Activated naive CD8-positive, alpha-beta T cell treated with anti-CD3 and anti-CD28 coated beads, Interleukin-2, amount 10 ng/mL, durations not matched to agents 7 days and 5 days (primary cell): ENCODE results near the gene PAH. TPM values are rescaled to one million over a fixed set of nuclear protein-coding genes. Genes with fewer than 3 reads are reported as not detected.
A peak's percentile ranks its signal among the peaks of the same experiment; 100 is the strongest.
"Not testable (repeated sequence)": the region's sequence is repeated elsewhere in the genome, so short reads cannot be mapped to it uniquely, and the experiment has no call there.

Experiments
- ATAC-seq: fragments of 150-1000 bp; cut with Tn5 transposase; one replicate; pipeline ENCODE4 v1.10.0; 2021; ENCODE audit warnings: low read depth, moderate library complexity
- POLR2A ChIA-PET: fragments of 350-600 bp; sonication (Branson Sonifier 250); formaldehyde crosslinking; loops from one replicate; lab custom pipeline; 2021; ENCODE audit warnings: antibody characterized with exemption; lab: Charles Lee
- DNase-seq: peaks from one replicate; pipeline ENCODE4 v3.0.0; 2021
- H3K27ac Mint-ChIP-seq: one replicate; pipeline ENCODE4 v1.8.0; 2022; ENCODE audit warnings: mild to moderate bottlenecking, mixed read lengths
- H3K27me3 Mint-ChIP-seq: one replicate; pipeline ENCODE4 v1.8.0; 2022; ENCODE audit warnings: mild to moderate bottlenecking, moderate library complexity, mixed read lengths
- H3K36me3 Mint-ChIP-seq: one replicate; pipeline ENCODE4 v1.8.0; 2021; ENCODE audit warnings: mild to moderate bottlenecking, mixed read lengths
- H3K4me1 Mint-ChIP-seq: one replicate; pipeline ENCODE4 v1.8.0; 2021; ENCODE audit warnings: mixed read lengths
- H3K4me3 Mint-ChIP-seq: one replicate; pipeline ENCODE4 v1.8.0; 2022; ENCODE audit warnings: mild to moderate bottlenecking, moderate library complexity, mixed read lengths
- H3K9me3 Mint-ChIP-seq: one replicate; pipeline ENCODE4 v1.8.0; 2021; ENCODE audit warnings: mixed read lengths
- total RNA-seq, 2 experiments: library from RNA; stranded (reverse); gene quantifications; one replicate each; pipeline ENCODE4 v1.2.3, GENCODE V29; 2021

PAH gene
- total RNA-seq, 2 experiments from 2014 or later: not detected

GRCh38 chr12:102871014-102871413, 46.0 kb downstream of the PAH start:
- ATAC-seq (no peak), DNase-seq (no peak)
- no peak overlapping the region for H3K27ac Mint-ChIP-seq
- no peaks in the 10 kb centered on the region for H3K9me3 Mint-ChIP-seq
- POLR2A ChIA-PET: no interaction called here
- H3K27me3 Mint-ChIP-seq: peaks cover 2% of the 10 kb centered on the region
- no peak overlapping the region for H3K4me3 Mint-ChIP-seq
- H3K4me1 Mint-ChIP-seq: no peaks in the 10 kb centered on the region
- no peaks in the 10 kb centered on the region for H3K36me3 Mint-ChIP-seq

GRCh38 chr12:102869571-102869970, 47.5 kb downstream of the PAH start:
- no peaks in the 10 kb centered on the region for H3K9me3 Mint-ChIP-seq
- no peak overlapping the region for H3K4me3 Mint-ChIP-seq
- H3K36me3 Mint-ChIP-seq: no peaks in the 10 kb centered on the region

GRCh38 chr12:102865821-102866615, 51.0 kb downstream of the PAH start:
- no peak overlapping the region for H3K4me3 Mint-ChIP-seq
- H3K9me3 Mint-ChIP-seq: no peaks in the 10 kb centered on the region
- H3K27me3 Mint-ChIP-seq: peaks cover 2% of the 10 kb centered on the region
- H3K36me3 Mint-ChIP-seq: no peaks in the 10 kb centered on the region
- H3K4me1 Mint-ChIP-seq: no peaks in the 10 kb centered on the region
- no peak for DNase-seq
- no peak for ATAC-seq
- H3K27ac Mint-ChIP-seq: no peak overlapping the region
- POLR2A ChIA-PET: no interaction called here

More at GRCh38 chr12:102869571-102869970, 47.5 kb downstream of the PAH start:
- POLR2A ChIA-PET: no interaction called here
- DNase-seq (no peak), ATAC-seq (no peak)
- Mint-ChIP-seq H3K27ac (no peak overlapping the region), H3K4me1 (no peaks in the 10 kb centered on the region), H3K27me3 (peaks cover 1% of the 10 kb centered on the region)

- no peaks in the 10 kb centered on the region for H3K36me3 Mint-ChIP-seq
- no peak for DNase-seq
- POLR2A ChIA-PET: no interaction called here
- H3K4me1 Mint-ChIP-seq: no peaks in the 10 kb centered on the region
- ATAC-seq: no peak
- no peak overlapping the region for H3K27ac Mint-ChIP-seq
- peaks cover 2% of the 10 kb centered on the region for H3K9me3 Mint-ChIP-seq
- H3K4me3 Mint-ChIP-seq: no peak overlapping the region
- peaks cover 4% of the 10 kb centered on the region for H3K27me3 Mint-ChIP-seq
Observed at GRCh38 chr12:102862486-102862885, 54.6 kb downstream of the PAH start.

GRCh38 chr12:102851246-102851645, 65.8 kb downstream of the PAH start:
- no peak overlapping the region for H3K27ac Mint-ChIP-seq
- H3K27me3 Mint-ChIP-seq: peaks cover 3% of the 10 kb centered on the region
- DNase-seq: no peak
- H3K4me3 Mint-ChIP-seq: no peak overlapping the region
- no peaks in the 10 kb centered on the region for H3K4me1 Mint-ChIP-seq
- no peaks in the 10 kb centered on the region for H3K9me3 Mint-ChIP-seq
- H3K36me3 Mint-ChIP-seq: no peaks in the 10 kb centered on the region
- ATAC-seq: no peak
- POLR2A ChIA-PET: no interaction called here

GRCh38 chr12:102849722-102850447, 67.2 kb downstream of the PAH start:
- H3K4me3 Mint-ChIP-seq: no peak overlapping the region
- DNase-seq (no peak), ATAC-seq (no peak)
- POLR2A ChIA-PET: no interaction called here
- H3K4me1 Mint-ChIP-seq: no peaks in the 10 kb centered on the region
- no peaks in the 10 kb centered on the region for H3K9me3 Mint-ChIP-seq
- no peaks in the 10 kb centered on the region for H3K36me3 Mint-ChIP-seq
- peaks cover 3% of the 10 kb centered on the region for H3K27me3 Mint-ChIP-seq
- H3K27ac Mint-ChIP-seq: no peak overlapping the region

- Mint-ChIP-seq H3K27ac (no peak overlapping the region), H3K4me1 (no peaks in the 10 kb centered on the region), H3K9me3 (no peaks in the 10 kb centered on the region), H3K27me3 (peaks cover 3% of the 10 kb centered on the region), H3K4me3 (no peak overlapping the region), H3K36me3 (no peaks in the 10 kb centered on the region)
- POLR2A ChIA-PET: no interaction called here
- DNase-seq (no peak), ATAC-seq (no peak)
Observed at GRCh38 chr12:102848832-102849231, 68.2 kb downstream of the PAH start.

GRCh38 chr12:102847131-102847530, 69.9 kb downstream of the PAH start:
- H3K4me3 Mint-ChIP-seq: no peak overlapping the region
- peaks cover 3% of the 10 kb centered on the region for H3K27me3 Mint-ChIP-seq
- no peaks in the 10 kb centered on the region for H3K36me3 Mint-ChIP-seq
- POLR2A ChIA-PET: no interaction called here
- no peaks in the 10 kb centered on the region for H3K4me1 Mint-ChIP-seq
- no peak for ATAC-seq
- no peak for DNase-seq
- H3K27ac Mint-ChIP-seq: no peak overlapping the region
- H3K9me3 Mint-ChIP-seq: no peaks in the 10 kb centered on the region

GRCh38 chr12:102833687-102834441, 83.2 kb downstream of the PAH start:
- H3K27ac Mint-ChIP-seq: no peak overlapping the region
- H3K4me1 Mint-ChIP-seq: no peaks in the 10 kb centered on the region
- H3K4me3 Mint-ChIP-seq: no peak overlapping the region
- ATAC-seq (no peak), DNase-seq (no peak)
- POLR2A ChIA-PET: no interaction called here
- H3K9me3 Mint-ChIP-seq: no peaks in the 10 kb centered on the region
- H3K27me3 Mint-ChIP-seq: peaks cover under 1% of the 10 kb centered on the region
- H3K36me3 Mint-ChIP-seq: no peaks in the 10 kb centered on the region

- DNase-seq, ATAC-seq, H3K36me3 Mint-ChIP-seq, H3K4me1 Mint-ChIP-seq, H3K9me3 Mint-ChIP-seq, H3K4me3 Mint-ChIP-seq, H3K27ac Mint-ChIP-seq, H3K27me3 Mint-ChIP-seq, POLR2A ChIA-PET: not testable (repeated sequence)
Observed at GRCh38 chr12:102832826-102833225, 84.2 kb downstream of the PAH start.

- Mint-ChIP-seq H3K27ac (no peak overlapping the region), H3K4me1 (no peaks in the 10 kb centered on the region), H3K27me3 (peaks cover 18% of the 10 kb centered on the region), H3K9me3 (peaks cover 2% of the 10 kb centered on the region), H3K4me3 (no peak overlapping the region), H3K36me3 (no peaks in the 10 kb centered on the region)
- peak; percentile 29 for DNase-seq
- POLR2A ChIA-PET: no interaction called here
- ATAC-seq: no peak
Observed at GRCh38 chr12:102824218-102824835, 92.7 kb downstream of the PAH start.

GRCh38 chr12:102821149-102821548, 95.9 kb downstream of the PAH start:
- ATAC-seq (no peak), DNase-seq (no peak)
- Mint-ChIP-seq H3K4me3 (no peak overlapping the region), H3K36me3 (no peaks in the 10 kb centered on the region), H3K27ac (no peak overlapping the region), H3K27me3 (peaks cover 17% of the 10 kb centered on the region), H3K4me1 (no peaks in the 10 kb centered on the region), H3K9me3 (peaks cover 2% of the 10 kb centered on the region)
- POLR2A ChIA-PET: no interaction called here

- no peak overlapping the region for H3K4me3 Mint-ChIP-seq
- H3K36me3 Mint-ChIP-seq: no peaks in the 10 kb centered on the region
- DNase-seq (no peak), ATAC-seq (no peak)
- H3K27me3 Mint-ChIP-seq: peaks cover 6% of the 10 kb centered on the region
- H3K27ac Mint-ChIP-seq: no peak overlapping the region
- no peaks in the 10 kb centered on the region for H3K9me3 Mint-ChIP-seq
- H3K4me1 Mint-ChIP-seq: no peaks in the 10 kb centered on the region
- POLR2A ChIA-PET: no interaction called here
Observed at GRCh38 chr12:102816816-102817434, 100.1 kb downstream of the PAH start.
